SK-N-SH treated with all-trans-retinoic acid at 6 μM for 48 hours (cell line): ENCODE results near the gene METTL27.

ENCODE experiments used
- ATAC-seq: fragments of 200-7000 bp; cut with Tn5 transposase; 3 replicates; pipeline ENCODE4 v1.9.1; 2020; ENCODE audit warnings: mild to moderate bottlenecking, moderate library complexity
- BACH2 ChIP-seq: fragments of 250-450 bp; sonication (Bioruptor Pico); IDR thresholded peaks from 2 replicates; pipeline ENCODE4 v1.9.0; 2021; ENCODE audit warnings: mild to moderate bottlenecking, borderline replicate concordance
- ESRRG ChIP-seq: fragments of 250-450 bp; sonication (Bioruptor Pico); IDR thresholded peaks from 2 replicates; pipeline ENCODE4 v1.6.1; 2021; ENCODE audit warnings: mild to moderate bottlenecking
- GLIS3 ChIP-seq: fragments of 250-450 bp; sonication (Bioruptor Pico); IDR thresholded peaks from 2 replicates; pipeline ENCODE4 v1.5.0; 2020; ENCODE audit warnings: mild to moderate bottlenecking, moderate library complexity
- ISL1 ChIP-seq: fragments of 250-450 bp; sonication (Bioruptor Pico); IDR thresholded peaks from 2 replicates; pipeline ENCODE4 v2.1.2; 2022; ENCODE audit warnings: mild to moderate bottlenecking, moderate library complexity
- OSR1 ChIP-seq: fragments of 250-450 bp; sonication (Bioruptor Pico); IDR thresholded peaks from 2 replicates; pipeline ENCODE4 v1.8.0; 2022; ENCODE audit warnings: moderate library complexity, mild to moderate bottlenecking, inconsistent platforms
- PPARA ChIP-seq: fragments of 250-450 bp; sonication (Bioruptor Pico); IDR thresholded peaks from 2 replicates; pipeline ENCODE4 v1.5.0; 2020; ENCODE audit warnings: mild to moderate bottlenecking, borderline replicate concordance
- RARB ChIP-seq: fragments of 250-450 bp; sonication (Bioruptor Pico); IDR thresholded peaks from 2 replicates; pipeline ENCODE4 v1.8.0; 2021; ENCODE audit warnings: mild to moderate bottlenecking, moderate library complexity
- TCF4 ChIP-seq: fragments of 250-450 bp; sonication (Bioruptor Pico); IDR thresholded peaks from 2 replicates; pipeline ENCODE4 v1.8.0; 2021; ENCODE audit warnings: mild to moderate bottlenecking, moderate library complexity, borderline replicate concordance
- ZC3H10 ChIP-seq: fragments of 250-450 bp; sonication (Bioruptor Pico); IDR thresholded peaks from 2 replicates; pipeline ENCODE4 v1.5.1; 2021; ENCODE audit warnings: mild to moderate bottlenecking, moderate library complexity
- ZFP3 ChIP-seq: fragments of 250-450 bp; sonication (Bioruptor Pico); IDR thresholded peaks from 2 replicates; pipeline ENCODE4 v1.5.0; 2020; ENCODE audit warnings: mild to moderate bottlenecking, moderate library complexity
- ZFP30 ChIP-seq: fragments of 450-650 bp; formaldehyde crosslinking; IDR thresholded peaks from 2 replicates; pipeline ENCODE4 v1.5.0; 2022; ENCODE audit warnings: mild to moderate bottlenecking, moderate library complexity
- ZNF565 ChIP-seq: fragments of 450-650 bp; formaldehyde crosslinking; conservative IDR thresholded peaks from 2 replicates; pipeline ENCODE4 v1.5.0; 2020; ENCODE audit warnings: low read depth, mild to moderate bottlenecking, moderate library complexity
- ZNF70 ChIP-seq: fragments of 450-650 bp; formaldehyde crosslinking; IDR thresholded peaks from 2 replicates; pipeline ENCODE4 v1.5.0; 2020; ENCODE audit warnings: mild to moderate bottlenecking, moderate library complexity
- ZNF8 ChIP-seq: fragments of 450-650 bp; formaldehyde crosslinking; IDR thresholded peaks from 2 replicates; pipeline ENCODE4 v1.5.0; 2020; ENCODE audit warnings: mild to moderate bottlenecking, moderate library complexity
- TF ChIP-seq, protein P1 (sequence below): fragments of 250-450 bp; sonication (Bioruptor Pico); IDR thresholded peaks from 2 replicates; pipeline ENCODE4 v1.5.0; 2020; ENCODE audit warnings: mild to moderate bottlenecking, moderate library complexity
- TF ChIP-seq, protein P2 (sequence below): fragments of 250-450 bp; sonication (Bioruptor Pico); IDR thresholded peaks from 2 replicates; pipeline ENCODE4 v1.5.1; 2021; ENCODE audit warnings: mild to moderate bottlenecking, moderate library complexity
- TF ChIP-seq, protein P3 (sequence below): fragments of 250-450 bp; sonication (Bioruptor Pico); IDR thresholded peaks from 2 replicates; pipeline ENCODE4 v1.8.0; 2021; ENCODE audit warnings: low read depth, mild to moderate bottlenecking, moderate library complexity, borderline replicate concordance
- TF ChIP-seq, protein P4 (sequence below): fragments of 250-450 bp; sonication (Bioruptor Pico); IDR thresholded peaks from 2 replicates; pipeline ENCODE4 v1.8.0; 2020; ENCODE audit warnings: mild to moderate bottlenecking, moderate library complexity, borderline replicate concordance

The METTL27 gene

DNA sequence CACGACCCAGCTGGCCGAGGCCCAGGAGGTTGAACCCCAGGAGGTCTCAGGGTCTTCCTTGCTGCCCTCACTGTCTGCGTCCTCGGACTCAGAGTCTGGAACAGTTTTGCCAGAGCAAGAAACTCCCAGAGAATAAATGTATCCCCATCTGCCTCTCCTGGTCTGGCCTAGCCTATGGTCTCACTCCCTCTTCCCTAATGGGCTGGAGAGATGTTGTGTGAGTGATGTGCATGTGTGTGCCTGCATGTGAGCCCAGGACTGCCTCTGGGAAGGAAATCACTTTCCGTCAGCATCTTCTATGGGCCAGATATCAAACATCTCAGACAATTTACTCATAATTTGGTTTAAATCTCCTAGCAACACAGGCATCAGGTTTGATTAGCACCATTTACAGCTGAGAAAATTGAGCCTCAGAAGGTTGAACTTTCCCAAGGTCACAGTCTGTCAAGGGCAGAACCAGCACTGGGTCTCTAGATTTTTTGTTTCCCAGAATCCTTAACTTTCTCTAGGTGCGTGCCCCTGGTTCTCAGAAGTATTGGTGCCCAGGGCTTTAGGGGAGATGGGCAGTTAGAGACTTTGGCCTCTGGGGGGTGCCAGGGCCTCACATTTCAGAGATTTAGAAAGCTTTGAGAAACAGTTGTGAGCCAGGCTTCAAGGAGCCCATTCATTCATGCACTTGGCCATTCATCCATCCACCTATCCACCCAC, 23.6 kb upstream of the METTL27 start (continued):
- TF ChIP-seq, protein P1, sequence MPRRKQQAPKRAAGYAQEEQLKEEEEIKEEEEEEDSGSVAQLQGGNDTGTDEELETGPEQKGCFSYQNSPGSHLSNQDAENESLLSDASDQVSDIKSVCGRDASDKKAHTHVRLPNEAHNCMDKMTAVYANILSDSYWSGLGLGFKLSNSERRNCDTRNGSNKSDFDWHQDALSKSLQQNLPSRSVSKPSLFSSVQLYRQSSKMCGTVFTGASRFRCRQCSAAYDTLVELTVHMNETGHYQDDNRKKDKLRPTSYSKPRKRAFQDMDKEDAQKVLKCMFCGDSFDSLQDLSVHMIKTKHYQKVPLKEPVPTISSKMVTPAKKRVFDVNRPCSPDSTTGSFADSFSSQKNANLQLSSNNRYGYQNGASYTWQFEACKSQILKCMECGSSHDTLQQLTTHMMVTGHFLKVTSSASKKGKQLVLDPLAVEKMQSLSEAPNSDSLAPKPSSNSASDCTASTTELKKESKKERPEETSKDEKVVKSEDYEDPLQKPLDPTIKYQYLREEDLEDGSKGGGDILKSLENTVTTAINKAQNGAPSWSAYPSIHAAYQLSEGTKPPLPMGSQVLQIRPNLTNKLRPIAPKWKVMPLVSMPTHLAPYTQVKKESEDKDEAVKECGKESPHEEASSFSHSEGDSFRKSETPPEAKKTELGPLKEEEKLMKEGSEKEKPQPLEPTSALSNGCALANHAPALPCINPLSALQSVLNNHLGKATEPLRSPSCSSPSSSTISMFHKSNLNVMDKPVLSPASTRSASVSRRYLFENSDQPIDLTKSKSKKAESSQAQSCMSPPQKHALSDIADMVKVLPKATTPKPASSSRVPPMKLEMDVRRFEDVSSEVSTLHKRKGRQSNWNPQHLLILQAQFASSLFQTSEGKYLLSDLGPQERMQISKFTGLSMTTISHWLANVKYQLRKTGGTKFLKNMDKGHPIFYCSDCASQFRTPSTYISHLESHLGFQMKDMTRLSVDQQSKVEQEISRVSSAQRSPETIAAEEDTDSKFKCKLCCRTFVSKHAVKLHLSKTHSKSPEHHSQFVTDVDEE (CRISPR knock-in tag): no peak
- TF ChIP-seq, all 23 proteins: peak for 0

DNA sequence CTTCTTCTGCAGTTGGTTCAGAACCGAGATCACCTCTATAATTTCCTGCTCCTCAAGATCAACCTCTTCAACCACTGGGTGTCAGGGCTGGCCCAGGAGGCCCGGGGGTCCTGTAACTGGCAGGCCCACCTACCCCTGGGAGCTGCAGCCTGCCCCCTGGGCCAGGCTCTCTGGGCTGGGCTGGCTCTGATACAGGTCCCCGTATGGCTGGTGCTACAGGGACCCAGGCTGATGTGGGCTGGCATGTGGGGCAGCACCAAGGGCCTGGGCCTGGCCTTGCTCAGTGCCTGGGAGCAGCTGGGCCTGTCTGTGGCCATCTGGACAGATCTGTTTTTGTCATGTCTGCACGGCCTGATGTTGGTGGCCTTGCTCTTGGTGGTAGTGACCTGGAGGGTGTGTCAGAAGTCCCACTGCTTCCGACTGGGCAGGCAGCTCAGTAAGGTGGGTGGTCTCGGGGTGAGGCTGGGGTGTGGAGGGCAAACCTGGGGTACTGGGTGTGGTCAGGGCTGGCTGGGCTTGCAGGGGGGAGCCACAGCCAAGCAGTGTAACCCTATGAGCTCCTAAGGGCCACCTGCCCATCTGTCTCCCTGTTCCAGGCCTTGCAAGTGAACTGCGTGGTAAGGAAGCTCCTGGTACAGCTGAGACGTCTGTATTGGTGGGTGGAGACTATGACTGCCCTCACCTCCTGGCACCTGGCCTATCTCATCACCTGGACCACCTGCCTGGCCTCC, 22.8 kb upstream of the METTL27 start:
- ATAC-seq: no peak
- TF ChIP-seq ZFP3: no peak
- no peak for TF ChIP-seq ZFP30 (CRISPR knock-in tag)
- TF ChIP-seq, protein P1 (CRISPR knock-in tag): no peak
- TF ChIP-seq ZC3H10: no peak
- TF ChIP-seq, protein P2, sequence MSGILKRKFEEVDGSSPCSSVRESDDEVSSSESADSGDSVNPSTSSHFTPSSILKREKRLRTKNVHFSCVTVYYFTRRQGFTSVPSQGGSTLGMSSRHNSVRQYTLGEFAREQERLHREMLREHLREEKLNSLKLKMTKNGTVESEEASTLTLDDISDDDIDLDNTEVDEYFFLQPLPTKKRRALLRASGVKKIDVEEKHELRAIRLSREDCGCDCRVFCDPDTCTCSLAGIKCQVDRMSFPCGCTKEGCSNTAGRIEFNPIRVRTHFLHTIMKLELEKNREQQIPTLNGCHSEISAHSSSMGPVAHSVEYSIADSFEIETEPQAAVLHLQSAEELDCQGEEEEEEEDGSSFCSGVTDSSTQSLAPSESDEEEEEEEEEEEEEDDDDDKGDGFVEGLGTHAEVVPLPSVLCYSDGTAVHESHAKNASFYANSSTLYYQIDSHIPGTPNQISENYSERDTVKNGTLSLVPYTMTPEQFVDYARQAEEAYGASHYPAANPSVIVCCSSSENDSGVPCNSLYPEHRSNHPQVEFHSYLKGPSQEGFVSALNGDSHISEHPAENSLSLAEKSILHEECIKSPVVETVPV (CRISPR knock-in tag): no peak
- TF ChIP-seq GLIS3 (CRISPR knock-in tag): no peak
- no peak for TF ChIP-seq ISL1
- TF ChIP-seq OSR1 (CRISPR knock-in tag): no peak
- no peak for TF ChIP-seq ZNF565
- TF ChIP-seq, protein P3, sequence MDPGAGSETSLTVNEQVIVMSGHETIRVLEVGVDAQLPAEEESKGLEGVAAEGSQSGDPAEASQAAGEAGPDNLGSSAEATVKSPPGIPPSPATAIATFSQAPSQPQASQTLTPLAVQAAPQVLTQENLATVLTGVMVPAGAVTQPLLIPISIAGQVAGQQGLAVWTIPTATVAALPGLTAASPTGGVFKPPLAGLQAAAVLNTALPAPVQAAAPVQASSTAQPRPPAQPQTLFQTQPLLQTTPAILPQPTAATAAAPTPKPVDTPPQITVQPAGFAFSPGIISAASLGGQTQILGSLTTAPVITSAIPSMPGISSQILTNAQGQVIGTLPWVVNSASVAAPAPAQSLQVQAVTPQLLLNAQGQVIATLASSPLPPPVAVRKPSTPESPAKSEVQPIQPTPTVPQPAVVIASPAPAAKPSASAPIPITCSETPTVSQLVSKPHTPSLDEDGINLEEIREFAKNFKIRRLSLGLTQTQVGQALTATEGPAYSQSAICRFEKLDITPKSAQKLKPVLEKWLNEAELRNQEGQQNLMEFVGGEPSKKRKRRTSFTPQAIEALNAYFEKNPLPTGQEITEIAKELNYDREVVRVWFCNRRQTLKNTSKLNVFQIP: no peak
- no peak for TF ChIP-seq BACH2
- no peak for TF ChIP-seq PPARA (CRISPR knock-in tag)
- TF ChIP-seq RARB: no peak
- TF ChIP-seq TCF4 (CRISPR knock-in tag): no peak

DNA sequence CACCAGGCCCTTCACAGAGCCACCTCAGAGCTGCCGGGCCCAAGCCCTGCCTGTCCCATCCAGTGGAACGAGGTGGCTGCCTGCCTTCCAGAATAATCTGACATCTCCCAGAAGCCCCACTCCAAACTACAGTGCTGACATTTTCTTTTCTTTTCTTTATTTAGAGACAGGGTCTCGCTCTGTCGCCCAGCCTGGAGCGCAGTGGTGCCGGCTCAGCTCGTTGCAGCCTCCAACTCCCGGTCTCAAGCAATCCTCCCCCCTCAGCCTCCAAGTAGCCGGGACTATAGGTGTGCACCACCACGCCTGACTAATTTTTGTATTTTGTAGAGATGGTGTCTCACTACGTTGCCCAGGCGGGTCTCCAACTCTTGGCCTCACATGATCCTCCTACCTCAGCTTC, 19.0 kb upstream of the METTL27 start:
- ATAC-seq: no peak
- TF ChIP-seq, protein P4, sequence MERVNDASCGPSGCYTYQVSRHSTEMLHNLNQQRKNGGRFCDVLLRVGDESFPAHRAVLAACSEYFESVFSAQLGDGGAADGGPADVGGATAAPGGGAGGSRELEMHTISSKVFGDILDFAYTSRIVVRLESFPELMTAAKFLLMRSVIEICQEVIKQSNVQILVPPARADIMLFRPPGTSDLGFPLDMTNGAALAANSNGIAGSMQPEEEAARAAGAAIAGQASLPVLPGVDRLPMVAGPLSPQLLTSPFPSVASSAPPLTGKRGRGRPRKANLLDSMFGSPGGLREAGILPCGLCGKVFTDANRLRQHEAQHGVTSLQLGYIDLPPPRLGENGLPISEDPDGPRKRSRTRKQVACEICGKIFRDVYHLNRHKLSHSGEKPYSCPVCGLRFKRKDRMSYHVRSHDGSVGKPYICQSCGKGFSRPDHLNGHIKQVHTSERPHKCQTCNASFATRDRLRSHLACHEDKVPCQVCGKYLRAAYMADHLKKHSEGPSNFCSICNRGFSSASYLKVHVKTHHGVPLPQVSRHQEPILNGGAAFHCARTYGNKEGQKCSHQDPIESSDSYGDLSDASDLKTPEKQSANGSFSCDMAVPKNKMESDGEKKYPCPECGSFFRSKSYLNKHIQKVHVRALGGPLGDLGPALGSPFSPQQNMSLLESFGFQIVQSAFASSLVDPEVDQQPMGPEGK: no peak
- TF ChIP-seq RARB: no peak
- TF ChIP-seq BACH2: no peak
- no peak for TF ChIP-seq ZFP3
- TF ChIP-seq ZFP30 (CRISPR knock-in tag): no peak
- TF ChIP-seq ESRRG (CRISPR knock-in tag): no peak

DNA sequence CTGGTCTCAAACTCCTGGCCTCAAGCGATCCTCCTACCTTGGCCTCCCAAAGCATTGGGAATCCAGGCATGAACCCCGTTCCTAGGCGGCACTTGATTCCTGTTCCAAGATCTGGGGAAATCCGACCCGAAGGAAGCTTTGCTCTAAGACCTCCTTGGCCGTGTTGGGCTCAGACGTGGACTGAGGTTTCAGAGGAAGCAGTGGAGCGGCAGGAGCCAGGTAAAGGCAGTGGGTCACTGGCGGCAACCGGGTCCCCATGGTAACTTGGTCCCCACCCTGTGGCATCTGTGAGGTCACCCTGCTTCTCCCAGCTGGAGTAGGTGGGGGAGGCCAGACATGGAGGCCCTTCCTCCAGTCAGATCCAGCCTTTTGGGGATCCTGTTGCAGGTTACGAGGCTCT, 18.5 kb upstream of the METTL27 start, which contains the start of gene TMEM270:
TMEM270 (plus strand) TSS at position 301 of the 400 bp plus-strand sequence; CDS start at position 337, 36 bp downstream.
- no peak for TF ChIP-seq ZNF8 (CRISPR knock-in tag)
- no peak for TF ChIP-seq ZC3H10
- no peak for TF ChIP-seq ESRRG (CRISPR knock-in tag)
- TF ChIP-seq BACH2: no peak
- no peak for TF ChIP-seq RARB
- no peak for TF ChIP-seq ZFP30 (CRISPR knock-in tag)
- no peak for TF ChIP-seq ZNF70 (CRISPR knock-in tag)
- TF ChIP-seq, protein P3: no peak
- TF ChIP-seq ISL1: no peak
- TF ChIP-seq TCF4 (CRISPR knock-in tag): no peak
- ATAC-seq: no peak
